Neural cell (in vitro differentiated cells): Measurements from ENCODE around the gene OLIG2. TPM values are rescaled to one million over a fixed set of nuclear protein-coding genes. Genes with fewer than 3 reads are reported as not detected.

Experiments used
- H2AFZ ChIP-seq: fragments of 200-600, 300-800 bp; sonication (generic), shearing (Covaris generic); 2 replicates; pipeline ENCODE4 v1.6.0; 2014; ENCODE audit warnings: low read depth, mild to moderate bottlenecking, antibody characterized with exemption, low read length, moderate library complexity
- H3F3A ChIP-seq: fragments of 200-600 bp; shearing (Covaris generic); 2 replicates; pipeline ENCODE4 v1.6.1; 2016; ENCODE audit warnings: mild to moderate bottlenecking, moderate library complexity, mixed read lengths, antibody characterized with exemption, low read length; ENCODE audit not compliant: insufficient read depth, poor library complexity, severe bottlenecking
- H3K27ac ChIP-seq: fragments of 200-600, 300-800 bp; sonication (generic), shearing (Covaris generic); 2 replicates; pipeline ENCODE4 v1.5.1; 2014; ENCODE audit warnings: mild to moderate bottlenecking, low read length, moderate library complexity
- H3K27me3 ChIP-seq: fragments of 300-800, 200-600 bp; sonication (generic), shearing (Covaris generic); 2 replicates; pipeline ENCODE4 v1.6.0; 2014; ENCODE audit warnings: mild to moderate bottlenecking, low read depth, low read length, moderate library complexity; ENCODE audit not compliant: insufficient read depth
- H3K36me3 ChIP-seq: fragments of 300-800, 200-600 bp; sonication (generic), shearing (Covaris generic); 2 replicates; pipeline ENCODE4 v1.5.1; 2014; ENCODE audit warnings: mild to moderate bottlenecking, antibody characterized with exemption, low read length, moderate library complexity; ENCODE audit not compliant: insufficient read depth
- H3K4me2 ChIP-seq: fragments of 300-800, 200-600 bp; sonication (generic), shearing (Covaris generic); 2 replicates; pipeline ENCODE4 v1.6.0; 2014; ENCODE audit warnings: mild to moderate bottlenecking, low read length
- H3K4me3 ChIP-seq: fragments of 300-800, 200-600 bp; sonication (generic), shearing (Covaris generic); 2 replicates; pipeline ENCODE4 v1.5.1; 2014; ENCODE audit warnings: mild to moderate bottlenecking, low read length, moderate library complexity
- H3K79me2 ChIP-seq: fragments of 200-600 bp; shearing (Covaris generic); replicated peaks from 2 replicates; pipeline ENCODE4 v1.6.0; 2014; ENCODE audit warnings: mild to moderate bottlenecking, low read length, moderate library complexity; ENCODE audit not compliant: insufficient read depth
- H3K9ac ChIP-seq: fragments of 300-800, 200-600 bp; sonication (generic), shearing (Covaris generic); 2 replicates; pipeline ENCODE4 v1.6.1; 2016; ENCODE audit warnings: mild to moderate bottlenecking, low read length, mixed read lengths
- H3K9me2 ChIP-seq: fragments of 200-600 bp; shearing (Covaris generic); 2 replicates; pipeline ENCODE4 v1.6.1; 2016; ENCODE audit warnings: mild to moderate bottlenecking, low read length, mixed read lengths; ENCODE audit not compliant: insufficient read depth
- H3K9me3 ChIP-seq: fragments of 200-600, 300-800 bp; sonication (generic), shearing (Covaris generic); 2 replicates; pipeline ENCODE4 v1.6.1; 2016; ENCODE audit warnings: mild to moderate bottlenecking, mixed run types, low read length, moderate library complexity, mixed read lengths
- H4K20me1 ChIP-seq: fragments of 200-600 bp; shearing (Covaris generic); 2 replicates; pipeline ENCODE4 v1.6.1; 2016; ENCODE audit warnings: mild to moderate bottlenecking, mixed run types; ENCODE audit not compliant: insufficient read depth
- EP300 ChIP-seq: fragments of 450-650 bp; conservative IDR thresholded peaks from 2 replicates; pipeline ENCODE4 v1.6.1; 2014; ENCODE audit warnings: antibody characterized with exemption, mild to moderate bottlenecking, moderate library complexity; ENCODE audit not compliant: poor library complexity, severe bottlenecking
- EZH2 ChIP-seq: fragments of 200-600, 300-800 bp; shearing (Covaris generic), sonication (generic); IDR thresholded peaks from 2 replicates; pipeline ENCODE4 v1.6.1; 2014; ENCODE audit warnings: antibody characterized with exemption, low read length, borderline replicate concordance, mild to moderate bottlenecking; ENCODE audit not compliant: insufficient read depth, poor library complexity, severe bottlenecking
- MXI1 ChIP-seq: fragments of 450-650 bp; conservative IDR thresholded peaks from 2 replicates; pipeline ENCODE4 v1.6.1; 2014; ENCODE audit warnings: antibody characterized with exemption, mild to moderate bottlenecking; ENCODE audit not compliant: poor library complexity, severe bottlenecking
- POLR2AphosphoS5 ChIP-seq: IDR thresholded peaks from 2 replicates; pipeline ENCODE4 v1.6.1; 2012
- RAD21 ChIP-seq: fragments of 450-650 bp; conservative IDR thresholded peaks from 2 replicates; pipeline ENCODE4 v1.6.1; 2014; ENCODE audit warnings: antibody characterized with exemption, mild to moderate bottlenecking, moderate library complexity
- REST ChIP-seq: IDR thresholded peaks from 2 replicates; pipeline ENCODE4 v1.6.1; 2012; ENCODE audit warnings: borderline replicate concordance
- SMC3 ChIP-seq: fragments of 450-650 bp; conservative IDR thresholded peaks from 2 replicates; pipeline ENCODE4 v1.6.1; 2014; ENCODE audit warnings: antibody characterized with exemption, mild to moderate bottlenecking, moderate library complexity; ENCODE audit not compliant: poor library complexity
- TAF1 ChIP-seq: IDR thresholded peaks from 2 replicates; pipeline ENCODE4 v1.6.1; 2012; ENCODE audit warnings: low read depth
- polyA plus RNA-seq: library from polyadenylated mRNA; depleted of rRNA; stranded (reverse); fragments of >200 nt; gene quantifications from 2 replicates; pipeline ENCODE4 v1.2.3, GENCODE V29; 2014
- TF ChIP-seq, protein P1 (sequence below): fragments of 450-650 bp; IDR thresholded peaks from 2 replicates; pipeline ENCODE4 v1.5.1; 2014; ENCODE audit warnings: antibody characterized with exemption, mild to moderate bottlenecking, moderate library complexity; ENCODE audit not compliant: poor library complexity, severe bottlenecking

OLIG2 gene
- polyA plus RNA-seq, 1 donor from 2014 or later: 0.90 TPM

DNA sequence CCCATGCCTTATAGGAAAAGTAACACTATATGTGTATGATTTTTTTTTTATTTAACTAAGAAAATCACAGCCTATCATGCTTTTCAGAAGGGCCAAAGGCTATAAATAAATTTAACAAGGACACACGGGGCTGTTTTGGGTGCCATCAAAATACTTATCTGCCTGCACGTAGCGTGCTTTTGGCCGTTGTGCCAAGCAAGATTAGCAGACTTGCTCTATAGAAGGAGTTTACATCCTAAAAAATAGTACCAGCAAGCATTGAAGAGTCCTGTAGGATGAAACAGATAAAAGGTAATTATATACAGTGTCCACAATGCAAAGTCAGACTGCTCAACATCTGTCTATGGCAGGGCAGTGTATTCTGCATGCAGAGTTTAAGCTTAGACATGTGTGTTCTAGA, 47.9 kb downstream of the OLIG2 start:
- no peaks in the 10 kb centered on the region for H3K36me3 ChIP-seq
- no peaks in the 10 kb centered on the region for H3F3A ChIP-seq
- no peak overlapping the region for H3K9ac ChIP-seq
- H4K20me1 ChIP-seq: no peaks in the 10 kb centered on the region
- peaks cover 9% of the 10 kb centered on the region for H3K9me3 ChIP-seq
- no peaks in the 10 kb centered on the region for H3K79me2 ChIP-seq
- no peak overlapping the region for H2AFZ ChIP-seq
- TF ChIP-seq, protein P1, sequence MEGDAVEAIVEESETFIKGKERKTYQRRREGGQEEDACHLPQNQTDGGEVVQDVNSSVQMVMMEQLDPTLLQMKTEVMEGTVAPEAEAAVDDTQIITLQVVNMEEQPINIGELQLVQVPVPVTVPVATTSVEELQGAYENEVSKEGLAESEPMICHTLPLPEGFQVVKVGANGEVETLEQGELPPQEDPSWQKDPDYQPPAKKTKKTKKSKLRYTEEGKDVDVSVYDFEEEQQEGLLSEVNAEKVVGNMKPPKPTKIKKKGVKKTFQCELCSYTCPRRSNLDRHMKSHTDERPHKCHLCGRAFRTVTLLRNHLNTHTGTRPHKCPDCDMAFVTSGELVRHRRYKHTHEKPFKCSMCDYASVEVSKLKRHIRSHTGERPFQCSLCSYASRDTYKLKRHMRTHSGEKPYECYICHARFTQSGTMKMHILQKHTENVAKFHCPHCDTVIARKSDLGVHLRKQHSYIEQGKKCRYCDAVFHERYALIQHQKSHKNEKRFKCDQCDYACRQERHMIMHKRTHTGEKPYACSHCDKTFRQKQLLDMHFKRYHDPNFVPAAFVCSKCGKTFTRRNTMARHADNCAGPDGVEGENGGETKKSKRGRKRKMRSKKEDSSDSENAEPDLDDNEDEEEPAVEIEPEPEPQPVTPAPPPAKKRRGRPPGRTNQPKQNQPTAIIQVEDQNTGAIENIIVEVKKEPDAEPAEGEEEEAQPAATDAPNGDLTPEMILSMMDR: no peak
- no peak for TF ChIP-seq EZH2
- no peak for TF ChIP-seq SMC3
- TF ChIP-seq EP300: no peak
- TF ChIP-seq REST: no peak
- TF ChIP-seq RAD21: no peak
- TF ChIP-seq TAF1: no peak
- peaks cover 60% of the 10 kb centered on the region for H3K27me3 ChIP-seq
- H3K9me2 ChIP-seq: no peaks in the 10 kb centered on the region
- no peak overlapping the region for H3K27ac ChIP-seq
- no peak overlapping the region for H3K4me3 ChIP-seq
- H3K4me2 ChIP-seq: no peak overlapping the region

GRCh38 chr21:33075128-33075527, 49.4 kb downstream of the OLIG2 start:
- peaks cover 45% of the 10 kb centered on the region for H3K27me3 ChIP-seq
- no peaks in the 10 kb centered on the region for H3K79me2 ChIP-seq
- H3K9me2 ChIP-seq: no peaks in the 10 kb centered on the region
- no peaks in the 10 kb centered on the region for H3K9me3 ChIP-seq
- no peak overlapping the region for H3K9ac ChIP-seq
- no peak overlapping the region for H3K4me2 ChIP-seq
- no peak overlapping the region for H3K27ac ChIP-seq
- H4K20me1 ChIP-seq: no peaks in the 10 kb centered on the region
- H2AFZ ChIP-seq: no peak overlapping the region
- H3K4me3 ChIP-seq: no peak overlapping the region
- no peak for TF ChIP-seq TAF1
- TF ChIP-seq RAD21: no peak
- no peak for TF ChIP-seq EP300
- TF ChIP-seq, protein P1: no peak
- no peak for TF ChIP-seq REST
- TF ChIP-seq EZH2: no peak
- no peak for TF ChIP-seq POLR2AphosphoS5
- no peak for TF ChIP-seq MXI1
- H3F3A ChIP-seq: no peaks in the 10 kb centered on the region
- H3K36me3 ChIP-seq: no peaks in the 10 kb centered on the region
